H1 (cell line): ENCODE measurements around the gene SELENOO. TPM values are rescaled to one million over a fixed set of nuclear protein-coding genes. Genes with fewer than 3 reads are reported as not detected.

Source experiments
- CTCF ChIA-PET: fragments of 300-600 bp; sonication (Branson Sonifier 250); formaldehyde crosslinking; loops from one replicate; lab custom pipeline; 2021; ENCODE audit not compliant: partially characterized antibody; lab: Charles Lee
- POLR2A ChIA-PET: fragments of 300-600 bp; sonication (Branson Sonifier 250); formaldehyde crosslinking; loops from one replicate; lab custom pipeline; 2021; ENCODE audit warnings: inconsistent platforms; ENCODE audit not compliant: partially characterized antibody; lab: Charles Lee
- DNase-seq, 2 experiments: peaks; one replicate each; pipeline versions ENCODE4 v3.0.0 to v3.0.0-alpha.2; 2010 to 2022; ENCODE audit warnings: low spot score in 2 of 2, low read depth in 1 of 2, mixed read lengths in 1 of 2
- FAIRE-seq: peaks from 2 replicates; lab custom pipeline; 2011; peaks lifted over from hg19 to GRCh38; lab: Jason Lieb, UNC
- H2AFZ ChIP-seq: 2 replicates; pipeline ENCODE4 v1.8.1; 2012; ENCODE audit warnings: low read length, inconsistent platforms
- H2AK5ac ChIP-seq: 2 replicates; pipeline ENCODE4 v1.6.1; 2013; ENCODE audit warnings: low read depth, low read length
- H2BK120ac ChIP-seq: replicated peaks from 2 replicates; pipeline ENCODE3; 2013; ENCODE audit warnings: low read depth, low read length, inconsistent platforms
- H2BK12ac ChIP-seq: 2 replicates; pipeline ENCODE4 v1.6.1; 2013; ENCODE audit warnings: low read depth, low read length
- H2BK15ac ChIP-seq: 2 replicates; pipeline ENCODE4 v1.6.1; 2013; ENCODE audit warnings: low read length
- H2BK20ac ChIP-seq: 2 replicates; pipeline ENCODE4 v1.6.1; 2013; ENCODE audit warnings: low read length
- H2BK5ac ChIP-seq: 2 replicates; pipeline ENCODE4 v1.6.1; 2013; ENCODE audit warnings: low read depth, low read length
- H3K14ac ChIP-seq: 2 replicates; pipeline ENCODE4 v1.6.1; 2013; ENCODE audit warnings: inconsistent platforms; ENCODE audit not compliant: insufficient read length
- H3K18ac ChIP-seq: 2 replicates; pipeline ENCODE4 v1.6.1; 2013; ENCODE audit warnings: low read length; ENCODE audit errors: extremely low read depth
- H3K23ac ChIP-seq: 2 replicates; pipeline ENCODE4 v1.6.1; 2013; ENCODE audit warnings: inconsistent platforms; ENCODE audit not compliant: insufficient read length
- H3K23me2 ChIP-seq: 2 replicates; pipeline ENCODE4 v1.6.1; 2013; ENCODE audit warnings: low read depth, low read length
- H3K27ac ChIP-seq: 2 replicates; pipeline ENCODE4 v1.6.1; 2011; ENCODE audit warnings: low read depth, low read length, inconsistent platforms
- H3K27me3 ChIP-seq, 4 experiments: replicated peaks in 1 of 4; 1 replicate in 1 of 4; 2 replicates in 3 of 4; pipeline versions ENCODE4 v1.6.1 to v1.8.1; 2011 to 2013; ENCODE audit warnings: low read length in 3 of 4, mild to moderate bottlenecking in 3 of 4, inconsistent platforms in 2 of 4, mixed read lengths in 2 of 4, moderate library complexity in 1 of 4; ENCODE audit not compliant: control insufficient read depth in 3 of 4, insufficient read depth in 3 of 4; ENCODE audit errors: extremely low read depth in 1 of 4
- H3K36me3 ChIP-seq, 4 experiments: 2 replicates each; pipeline versions ENCODE4 v1.6.1 to v1.8.1; 2011 to 2013; ENCODE audit warnings: mild to moderate bottlenecking in 4 of 4, low read length in 3 of 4, moderate library complexity in 2 of 4, control low read depth in 1 of 4, inconsistent platforms in 1 of 4; ENCODE audit not compliant: insufficient read depth in 4 of 4, control insufficient read depth in 2 of 4
- H3K4ac ChIP-seq: replicated peaks from 2 replicates; pipeline ENCODE3; 2013; ENCODE audit warnings: low read length, low read depth, mixed read lengths, inconsistent platforms; ENCODE audit not compliant: insufficient read length
- H3K4me1 ChIP-seq, 4 experiments: replicated peaks in 1 of 4; 1 replicate in 1 of 4; 2 replicates in 3 of 4; pipeline versions ENCODE4 v1.6.1 to v1.8.1; 2011 to 2013; ENCODE audit warnings: low read length in 3 of 4, inconsistent platforms in 2 of 4, mixed read lengths in 1 of 4; ENCODE audit not compliant: insufficient read depth in 4 of 4, control insufficient read depth in 3 of 4
- H3K4me2 ChIP-seq, 2 experiments: 2 replicates each; pipeline versions ENCODE4 v1.6.1 to v1.8.1; 2011 to 2013; ENCODE audit warnings: low read depth in 2 of 2, low read length in 2 of 2, control low read depth in 1 of 2, inconsistent platforms in 1 of 2, mild to moderate bottlenecking in 1 of 2; ENCODE audit not compliant: insufficient read depth in 1 of 2
- H3K4me3 ChIP-seq, 4 experiments: fragments of 200-600, 300-600 bp in 1 of 4; sonication (generic), shearing (Covaris generic), sonication (Bioruptor Twin) in 1 of 4; 2 replicates each; pipeline versions ENCODE4 v1.5.1 to v1.8.1; 2011 to 2016; ENCODE audit warnings: low read length in 4 of 4, low read depth in 3 of 4, control low read depth in 2 of 4, inconsistent platforms in 2 of 4, mild to moderate bottlenecking in 2 of 4, mixed read lengths in 1 of 4, moderate library complexity in 1 of 4; ENCODE audit not compliant: insufficient read depth in 2 of 4; ENCODE audit errors: extremely low read depth in 1 of 4
- H3K56ac ChIP-seq: replicated peaks from 2 replicates; pipeline ENCODE3; 2013; ENCODE audit warnings: low read depth, mild to moderate bottlenecking, mixed read lengths, low read length, inconsistent platforms; ENCODE audit not compliant: insufficient read length
- H3K79me1 ChIP-seq: 2 replicates; pipeline ENCODE4 v1.6.1; 2013; ENCODE audit warnings: low read depth, low read length, control low read depth
- H3K79me2 ChIP-seq, 2 experiments: 2 replicates each; pipeline versions ENCODE4 v1.6.1 to v1.8.1; 2012 to 2013; ENCODE audit warnings: low read length in 2 of 2, mild to moderate bottlenecking in 2 of 2, inconsistent platforms in 1 of 2; ENCODE audit not compliant: insufficient read depth in 2 of 2, control insufficient read depth in 1 of 2
- H3K9ac ChIP-seq, 4 experiments: replicated peaks in 1 of 4; 1 replicate in 1 of 4; 2 replicates in 3 of 4; pipeline versions ENCODE4 v1.6.1 to v1.8.1; 2011 to 2013; ENCODE audit warnings: low read depth in 3 of 4, low read length in 3 of 4, control low read depth in 2 of 4, mild to moderate bottlenecking in 2 of 4, moderate library complexity in 2 of 4, inconsistent platforms in 1 of 4; ENCODE audit errors: extremely low read depth in 1 of 4
- H3K9me3 ChIP-seq, 2 experiments: 2 replicates each; pipeline versions ENCODE4 v1.6.1 to v1.8.1; 2012 to 2013; ENCODE audit warnings: mild to moderate bottlenecking in 2 of 2, moderate library complexity in 2 of 2, control low read depth in 1 of 2, inconsistent platforms in 1 of 2, low read depth in 1 of 2, low read length in 1 of 2, mixed read lengths in 1 of 2; ENCODE audit not compliant: insufficient read depth in 2 of 2
- H4K20me1 ChIP-seq, 2 experiments: replicated peaks in 1 of 2; 2 replicates each; pipeline versions ENCODE3 to v1.8.1; 2011 to 2013; ENCODE audit warnings: inconsistent platforms in 2 of 2, low read length in 2 of 2, mild to moderate bottlenecking in 1 of 2; ENCODE audit not compliant: insufficient read depth in 2 of 2, control insufficient read depth in 1 of 2
- H4K5ac ChIP-seq: 2 replicates; pipeline ENCODE4 v1.6.1; 2013; ENCODE audit warnings: low read length, low read depth, mixed read lengths, inconsistent platforms; ENCODE audit not compliant: insufficient read length
- H4K8ac ChIP-seq: 2 replicates; pipeline ENCODE4 v1.8.0; 2013; ENCODE audit warnings: mild to moderate bottlenecking, moderate library complexity, low read length, inconsistent platforms; ENCODE audit not compliant: insufficient read depth; ENCODE audit errors: extremely low read depth
- H4K91ac ChIP-seq: replicated peaks from 2 replicates; pipeline ENCODE3; 2013; ENCODE audit warnings: low read length, mixed read lengths, inconsistent platforms; ENCODE audit not compliant: insufficient read length
- CREB1 ChIP-seq: IDR thresholded peaks from 2 replicates; pipeline ENCODE4 v1.6.1; 2012; ENCODE audit warnings: inconsistent platforms
- PHF8 ChIP-seq: fragments of 200-600 bp; sonication (generic); conservative IDR thresholded peaks from 2 replicates; pipeline ENCODE4 v1.7.1; 2012; ENCODE audit warnings: low read depth, mild to moderate bottlenecking, inconsistent platforms, low read length, moderate library complexity
- RAD21 ChIP-seq, 2 experiments: IDR thresholded peaks in 1 of 2; conservative IDR thresholded peaks in 1 of 2; 2 replicates each; pipeline ENCODE4 v1.6.1; 2011; ENCODE audit warnings: low read depth in 2 of 2, low read length in 2 of 2, improper control_type of control experiment in 1 of 2, inconsistent platforms in 1 of 2, mild to moderate bottlenecking in 1 of 2, moderate library complexity in 1 of 2
- WGBS, 2 experiments: shearing (Covaris generic) in 1 of 2; methylation state at CpG; one replicate each; pipeline versions ENCODE4 v1.1.6 to v1.1.7; 2013 to 2015; ENCODE audit warnings: low lambda C conversion rate in 2 of 2, mixed read lengths in 2 of 2, inconsistent platforms in 1 of 2, low coverage in 1 of 2, missing lambda C conversion rate in 1 of 2; ENCODE audit not compliant: insufficient replicate concordance in 2 of 2, insufficient coverage in 1 of 2, insufficient read length in 1 of 2; ENCODE audit errors: extremely low coverage in 1 of 2, missing lambda C conversion rate in 1 of 2; 5-methylcytosine and 5-hydroxymethylcytosine counted together
- polyA plus RNA-seq, 7 experiments: library from polyadenylated mRNA; depleted of rRNA in 3 of 7; stranded (reverse) in 5 of 7; unstranded in 2 of 7; fragments of >200 nt in 5 of 7; fragments of 200-250 nt in 2 of 7; gene quantifications; 1 replicate in 5 of 7; 2 replicates in 1 of 7; 4 replicates in 1 of 7; pipeline versions ENCODE4 v1.2.1 to v1.2.3, GENCODE V29; 2011 to 2013; ENCODE audit warnings: missing spikeins in 2 of 7, mixed read lengths in 2 of 7
- total RNA-seq: library from RNA; stranded (reverse); fragmentation: NEBNext Ultra II Directional; extraction: Animal tissue kit (Norgen Biotek cat#: 25700); gene quantifications from 2 replicates; pipeline ENCODE4 v1.2.1, GENCODE V29; 2021

The SELENOO gene
- total and polyA plus RNA-seq, 2 of the 8 experiments (the other 6 are each of a cell fraction or from before 2014, with no cell fraction given), result 18.6 to 25.1 TPM

- no peak overlapping the region for H2AFZ ChIP-seq
- peaks cover 8% of the 10 kb centered on the region; the same call in 1 of the 2 replicates for H3K23me2 ChIP-seq
- peaks cover 0 to 10% of the 10 kb centered on the region in 2 experiments; a peak in 1 of 4 replicates for H3K79me2 ChIP-seq
- H2AK5ac ChIP-seq, result no peak overlapping the region
- no peak overlapping the region for H2BK120ac ChIP-seq
- H3K4ac ChIP-seq, result no peak overlapping the region
- no peak overlapping the region for H3K27ac ChIP-seq
- FAIRE-seq, result no peak
- no peak overlapping the region for H2BK15ac ChIP-seq
- no peak overlapping the region for H3K23ac ChIP-seq
- no peak overlapping the region for H2BK5ac ChIP-seq
- DNase-seq, result no peak
- no peak overlapping the region for H3K14ac ChIP-seq
- H2BK12ac ChIP-seq, result no peak overlapping the region
- no peak overlapping the region for H2BK20ac ChIP-seq
- no peaks in the 10 kb centered on the region for H3K9me3 ChIP-seq
- peaks cover 2 to 32% (median 17%) of the 10 kb centered on the region in 4 experiments; a peak in 6 of 7 replicates for H3K4me1 ChIP-seq
- CTCF ChIA-PET, result interaction anchor here (0.9 to 1.5 kb wide), 2 partner anchors 43 to 52 kb away, joined by 3 read pairs; no protein-coding TSS in a partner anchor
- H3K27me3 ChIP-seq, result peaks cover 0 to 13% (median 5%) of the 10 kb centered on the region in 4 experiments; a peak in 3 of 7 replicates
- POLR2A ChIA-PET, result interaction anchor here (1.9 kb wide), 1 partner anchor 39 kb away, joined by 5 read pairs; no protein-coding TSS in a partner anchor
- H3K4me3 ChIP-seq, result peak overlapping the region; percentile 43 to 78 (median 45)
- H3K36me3 ChIP-seq, result no peaks in the 10 kb centered on the region
- 8% methylated on average over 4 of the region's 47 CpGs; no CpG with 5 or more reads in 1 of the 2 experiments for WGBS, 2 experiments
- 0 out of 2 replicates have a peak overlapping the region, but pooled peaks have one; percentile 3 for H4K8ac ChIP-seq
- peaks cover 8% of the 10 kb centered on the region; the same call in 1 of the 2 replicates for H3K79me1 ChIP-seq
- H3K4me2 ChIP-seq, result peak overlapping the region; percentile 70 to 90
- TF ChIP-seq CREB1 (no peak), RAD21 (IDR thresholded peaks at IDR 0.05 in 1 of 2, conservative IDR thresholded peaks at IDR 0.05 in 1 of 2; ENCODE audit: low read depth in 2 of 2, low read length in 2 of 2) (no peak), PHF8 (0 out of 2 replicates have a peak, but pooled peaks have one; percentile 10)
- no peak overlapping the region; the same call in 1 of the 2 replicates for H3K18ac ChIP-seq
- H4K20me1 ChIP-seq, result peaks cover 17 to 25% of the 10 kb centered on the region in 2 experiments
- H3K56ac ChIP-seq, result no peak overlapping the region
- H4K5ac ChIP-seq, result no peak overlapping the region
- H3K9ac ChIP-seq, result peak overlapping the region in 1 of 4 experiments; percentile 83; a peak in 1 of 7 replicates
- no peak overlapping the region for H4K91ac ChIP-seq
These were observed 14.6 kb upstream of the SELENOO start for GRCh38 chr22:50186181-50186714.
